Lower leg skin (tissue), 4 donors: ENCODE data around the gene RGS7BP. TPM values are rescaled to one million over a fixed set of nuclear protein-coding genes. Genes with fewer than 3 reads are reported as not detected.

Experiments
- DNase-seq, 2 donors: peaks; one replicate each; pipeline ENCODE4 v3.0.0-alpha.2; 2019; ENCODE audit warnings: low spot score in 2 of 2
- H3K4me3 ChIP-seq: fragments of 200-600 bp; sonication (generic); 2 replicates; pipeline ENCODE4 v1.5.1; 2017; ENCODE audit warnings: mild to moderate bottlenecking, low read depth; ENCODE audit not compliant: poor library complexity, severe bottlenecking
- POLR2A ChIP-seq, 2 donors: fragments of 450-650 bp; IDR thresholded peaks; one replicate each; pipeline ENCODE4 v1.6.1; 2016 to 2017; ENCODE audit warnings: antibody characterized with exemption in 2 of 2, mild to moderate bottlenecking in 1 of 2, moderate library complexity in 1 of 2
- WGBS, 2 donors: methylation state at CpG; one replicate each; pipeline ENCODE4 v1.1.5; 2018; 5-methylcytosine and 5-hydroxymethylcytosine counted together
- intact Hi-C: fragments of 100-400 bp; cut with DNase I; formaldehyde crosslinking; loops from one replicate; pipeline ENCODE4 v1.15.0; 2023; ENCODE audit warnings: low total_unique reads
- total RNA-seq, 4 donors: library from RNA; depleted of rRNA; stranded (reverse); fragments of >200 nt; gene quantifications; one replicate each; pipeline ENCODE4 v1.1.0, GENCODE V29; 2016
- TF ChIP-seq, protein P1 (sequence below), 3 donors: fragments of 450-650 bp; IDR thresholded peaks; one replicate each; pipeline ENCODE4 v1.5.1; 2016; ENCODE audit warnings: antibody characterized with exemption in 3 of 3, mild to moderate bottlenecking in 3 of 3, moderate library complexity in 2 of 3

Gene RGS7BP
- total RNA-seq, 4 donors from 2014 or later: 0.08 to 1.7 TPM; not detected in 2

DNA sequence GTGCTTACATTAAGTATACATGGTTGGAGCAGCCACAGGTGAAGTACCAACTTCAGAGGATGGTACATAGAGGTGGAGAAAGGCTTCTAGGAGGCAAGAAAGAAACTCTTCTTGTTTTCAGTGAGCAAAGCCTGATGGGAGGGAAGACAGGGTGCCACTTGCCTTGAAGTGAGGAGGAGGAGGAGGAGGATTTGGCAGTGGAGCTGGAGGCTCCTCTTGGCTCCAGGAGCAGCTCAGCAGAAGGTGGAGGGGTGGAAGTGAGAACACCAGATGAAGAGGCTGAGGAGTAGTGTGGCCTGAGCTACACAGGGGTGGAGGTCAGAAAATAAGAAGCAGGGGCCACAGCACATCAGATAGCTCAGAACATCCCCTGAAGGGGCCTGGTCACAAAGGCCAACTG lies 93.4 kb downstream of the RGS7BP start:
- DNase-seq: no peak
- no peak for TF ChIP-seq POLR2A (IDR thresholded peaks at IDR 0.05)
- TF ChIP-seq, protein P1, sequence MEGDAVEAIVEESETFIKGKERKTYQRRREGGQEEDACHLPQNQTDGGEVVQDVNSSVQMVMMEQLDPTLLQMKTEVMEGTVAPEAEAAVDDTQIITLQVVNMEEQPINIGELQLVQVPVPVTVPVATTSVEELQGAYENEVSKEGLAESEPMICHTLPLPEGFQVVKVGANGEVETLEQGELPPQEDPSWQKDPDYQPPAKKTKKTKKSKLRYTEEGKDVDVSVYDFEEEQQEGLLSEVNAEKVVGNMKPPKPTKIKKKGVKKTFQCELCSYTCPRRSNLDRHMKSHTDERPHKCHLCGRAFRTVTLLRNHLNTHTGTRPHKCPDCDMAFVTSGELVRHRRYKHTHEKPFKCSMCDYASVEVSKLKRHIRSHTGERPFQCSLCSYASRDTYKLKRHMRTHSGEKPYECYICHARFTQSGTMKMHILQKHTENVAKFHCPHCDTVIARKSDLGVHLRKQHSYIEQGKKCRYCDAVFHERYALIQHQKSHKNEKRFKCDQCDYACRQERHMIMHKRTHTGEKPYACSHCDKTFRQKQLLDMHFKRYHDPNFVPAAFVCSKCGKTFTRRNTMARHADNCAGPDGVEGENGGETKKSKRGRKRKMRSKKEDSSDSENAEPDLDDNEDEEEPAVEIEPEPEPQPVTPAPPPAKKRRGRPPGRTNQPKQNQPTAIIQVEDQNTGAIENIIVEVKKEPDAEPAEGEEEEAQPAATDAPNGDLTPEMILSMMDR (IDR thresholded peaks at IDR 0.05): no peak
- intact Hi-C loops: no loop called here
- H3K4me3 ChIP-seq: no peak overlapping the region

DNA sequence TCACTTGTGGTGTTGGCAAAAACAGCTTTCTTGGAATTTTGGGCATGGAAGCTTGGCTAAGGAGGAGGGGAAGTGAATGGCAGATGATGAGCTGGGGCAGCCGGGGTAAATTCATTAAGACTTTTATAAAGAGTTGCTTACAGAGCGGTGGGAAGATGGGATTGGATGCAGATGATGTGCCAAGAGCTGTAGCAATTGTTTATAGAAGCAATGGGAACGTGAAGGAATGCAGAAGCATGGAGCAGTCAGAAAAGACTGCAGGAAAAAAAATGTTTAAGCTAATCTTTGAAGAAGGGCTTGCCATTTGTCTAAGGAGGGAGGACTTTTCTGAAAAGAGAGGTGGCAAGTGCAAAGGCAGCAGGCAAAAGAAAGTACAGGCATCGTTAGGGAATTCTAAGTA lies 97.9 kb downstream of the RGS7BP start:
- intact Hi-C loops: no loop called here
- no peak overlapping the region for H3K4me3 ChIP-seq
- DNase-seq: no peak
- 52 to 66% methylated on average over 4 of the region's 4 CpGs for WGBS, 2 donors
- TF ChIP-seq POLR2A (IDR thresholded peaks at IDR 0.05): no peak
- TF ChIP-seq, protein P1 (IDR thresholded peaks at IDR 0.05): no peak

DNA sequence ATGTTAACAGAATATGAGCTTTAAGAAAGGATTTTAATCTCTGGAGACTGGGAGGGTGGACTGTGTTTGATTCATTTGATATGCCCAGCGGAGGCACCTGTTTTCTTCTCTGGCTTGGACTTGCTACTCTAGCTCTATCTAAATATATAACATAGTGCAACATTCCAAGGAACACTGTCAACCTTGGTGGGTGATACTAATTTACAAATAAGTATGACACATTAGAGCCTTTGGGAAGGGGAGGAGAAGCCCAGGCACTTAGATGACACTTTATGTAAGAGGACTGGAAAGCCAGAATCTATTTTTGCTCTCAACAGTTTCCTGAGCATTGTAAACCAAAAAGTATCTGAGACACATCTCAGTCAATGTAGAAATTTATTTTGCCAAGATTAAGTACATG lies 101.1 kb downstream of the RGS7BP start:
- TF ChIP-seq POLR2A (IDR thresholded peaks at IDR 0.05): no peak
- TF ChIP-seq, protein P1 (IDR thresholded peaks at IDR 0.05): no peak
- H3K4me3 ChIP-seq: no peak overlapping the region
- intact Hi-C loops: no loop called here
- DNase-seq: no peak
- 86 to 94% methylated on average over 1 of the region's 1 CpG for WGBS, 2 donors

DNA sequence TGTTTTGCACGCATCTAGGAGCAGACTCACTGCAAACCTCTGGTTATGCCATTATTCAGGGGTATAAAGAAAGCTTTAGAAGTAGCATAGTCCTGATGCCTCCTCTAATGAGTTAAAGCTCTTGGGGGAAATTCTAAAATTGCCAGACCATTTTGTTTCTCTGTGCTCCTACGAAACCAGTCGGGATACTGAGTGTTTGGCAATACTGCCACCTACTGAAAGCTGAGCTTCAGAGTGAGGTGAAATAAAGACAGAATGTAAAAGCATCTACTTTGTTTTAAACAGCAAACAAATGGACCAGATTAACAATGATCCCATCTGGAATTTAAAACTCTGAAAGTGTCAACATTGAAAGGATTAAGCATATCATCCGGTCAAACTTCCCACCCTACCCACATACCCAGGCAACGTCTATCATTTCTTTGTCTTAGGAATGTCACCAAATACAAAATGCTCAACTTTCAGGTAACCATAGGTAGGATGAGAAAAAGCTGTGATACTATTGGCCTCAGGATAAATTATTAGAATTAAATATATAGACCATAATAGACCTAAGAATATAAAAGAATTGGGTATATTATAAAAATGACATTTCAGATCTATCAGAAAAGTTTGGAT lies 106.6 kb downstream of the RGS7BP start:
- intact Hi-C loops: no loop called here
- no peak overlapping the region for H3K4me3 ChIP-seq
- 14 to 20% methylated on average over 5 of the region's 5 CpGs for WGBS, 2 donors
- no peak for DNase-seq
- TF ChIP-seq, protein P1 (IDR thresholded peaks at IDR 0.05): no peak
- no peak for TF ChIP-seq POLR2A (IDR thresholded peaks at IDR 0.05)

DNA sequence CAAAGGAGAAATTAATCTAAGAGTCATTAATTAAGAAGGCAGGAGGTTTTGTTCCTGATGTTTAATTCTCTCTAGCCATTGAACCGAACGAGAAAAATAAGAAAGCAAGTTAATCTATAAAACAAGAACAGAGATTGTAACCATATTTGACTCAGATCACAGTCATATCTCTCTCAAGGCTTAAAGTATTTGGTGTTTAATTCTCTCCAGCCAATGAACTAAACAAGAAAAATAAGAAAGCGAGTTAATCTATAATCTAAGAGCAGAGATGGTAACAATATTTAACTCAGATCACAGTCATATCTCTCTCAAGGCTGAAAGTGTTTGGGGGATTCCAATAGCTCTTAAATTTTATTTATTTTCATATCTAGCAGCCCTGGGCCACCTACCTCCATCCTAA lies 110.1 kb downstream of the RGS7BP start:
- intact Hi-C loops: no loop called here
- no peak overlapping the region for H3K4me3 ChIP-seq
- TF ChIP-seq POLR2A (IDR thresholded peaks at IDR 0.05): no peak
- TF ChIP-seq, protein P1 (IDR thresholded peaks at IDR 0.05): no peak
- DNase-seq: no peak
- WGBS, 2 donors: 72 to 78% methylated on average over 3 of the region's 3 CpGs

DNA sequence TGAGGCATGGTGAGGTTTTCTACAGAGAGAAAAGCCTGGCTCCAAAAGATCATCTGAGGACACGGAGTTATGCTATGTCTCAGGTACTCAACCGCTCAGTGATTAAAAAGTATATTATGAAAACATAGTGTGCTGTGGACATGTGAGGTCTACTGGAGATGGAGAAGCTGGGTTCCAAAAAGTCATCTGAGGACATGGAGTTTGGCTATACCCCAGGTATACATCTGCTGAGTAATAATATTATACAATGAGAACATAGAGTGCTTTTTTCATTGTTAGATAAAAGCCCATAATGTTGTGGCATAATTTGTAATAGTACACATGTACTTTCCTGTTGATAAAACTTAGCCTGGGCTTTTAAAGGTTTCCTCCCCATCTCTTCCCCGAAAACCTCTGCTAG lies 113.8 kb downstream of the RGS7BP start:
- TF ChIP-seq POLR2A (IDR thresholded peaks at IDR 0.05): no peak
- TF ChIP-seq, protein P1 (IDR thresholded peaks at IDR 0.05): no peak
- intact Hi-C loops: no loop called here
- DNase-seq: no peak
- 88 to 91% methylated on average over 3 of the region's 3 CpGs for WGBS, 2 donors
- H3K4me3 ChIP-seq: no peak overlapping the region
